GM12878 (cell line): ENCODE results near the gene TCF7L2. TPM values are rescaled to one million over a fixed set of nuclear protein-coding genes. Genes with fewer than 3 reads are reported as not detected.

Experiments used
- ATAC-seq: fragments of 200-7000 bp; cut with Tn5 transposase; 3 replicates; pipeline ENCODE4 v1.9.1; 2020; ENCODE audit warnings: mild to moderate bottlenecking, moderate library complexity
- BruUV-seq: library from RNA; stranded (reverse); fragments of 400-500 nt; replicated peaks from 2 replicates; lab custom pipeline; 2021; lab: Mats Ljungman, UMichigan
- CTCF ChIA-PET: fragments of 300-600 bp; sonication (Branson Sonifier 250); formaldehyde crosslinking; extraction: SDS; loops from one replicate; lab custom pipeline; 2021; ENCODE audit warnings: inconsistent platforms; lab: Yijun Ruan, JAX
- POLR2A ChIA-PET: fragments of 350-600 bp; formaldehyde crosslinking; extraction: SDS; loops from one replicate; lab custom pipeline; 2021; ENCODE audit warnings: inconsistent platforms; lab: Charles Lee
- RAD21 ChIA-PET: fragments of 300-600 bp; sonication (Branson Sonifier 250); formaldehyde crosslinking; loops from one replicate; lab custom pipeline; 2023; ENCODE audit warnings: antibody characterized with exemption; ENCODE audit not compliant: unreplicated experiment; lab: Charles Lee
- SMC1A ChIA-PET: fragments of 300-600 bp; sonication (Branson Sonifier 250); formaldehyde crosslinking; loops from one replicate; lab custom pipeline; 2023; ENCODE audit not compliant: unreplicated experiment, uncharacterized antibody; lab: Charles Lee
- DNase-seq: peaks from one replicate; pipeline ENCODE4 v3.0.0-alpha.2; 2011; ENCODE audit warnings: low read depth, low spot score
- FAIRE-seq: peaks from 3 replicates; lab custom pipeline; 2011; peaks lifted over from hg19 to GRCh38; lab: Jason Lieb, UNC
- H2AFZ ChIP-seq: 2 replicates; pipeline ENCODE4 v1.6.0; 2011; ENCODE audit warnings: low read depth, low read length, control low read depth; ENCODE audit not compliant: control insufficient read depth
- H3K27ac ChIP-seq: 2 replicates; pipeline ENCODE4 v1.5.1; 2011; ENCODE audit warnings: control low read depth; ENCODE audit not compliant: control insufficient read depth, insufficient read depth
- H3K27me3 ChIP-seq, 2 experiments: replicated peaks in 1 of 2; 2 replicates each; pipeline versions ENCODE4 v1.6.0 to v1.6.1; 2011; ENCODE audit warnings: low read length in 1 of 2; ENCODE audit not compliant: control insufficient read depth in 2 of 2, insufficient read depth in 2 of 2
- H3K36me3 ChIP-seq, 2 experiments: 2 replicates each; pipeline ENCODE4 v1.5.1; 2011; ENCODE audit warnings: low read length in 1 of 2; ENCODE audit not compliant: control insufficient read depth in 2 of 2, insufficient read depth in 2 of 2
- H3K4me1 ChIP-seq: 2 replicates; pipeline ENCODE4 v1.6.1; 2011; ENCODE audit warnings: mild to moderate bottlenecking, low read length, moderate library complexity, mixed read lengths; ENCODE audit not compliant: control insufficient read depth, insufficient read depth
- H3K4me2 ChIP-seq: 2 replicates; pipeline ENCODE4 v1.6.0; 2011; ENCODE audit warnings: control low read depth; ENCODE audit not compliant: control insufficient read depth, insufficient read depth
- H3K4me3 ChIP-seq: fragments of 200-600 bp; sonication (generic); 2 replicates; pipeline ENCODE4 v1.5.1; 2016
- H3K79me2 ChIP-seq: 2 replicates; pipeline ENCODE4 v1.6.0; 2011; ENCODE audit warnings: low read length; ENCODE audit not compliant: control insufficient read depth, insufficient read depth
- H3K9ac ChIP-seq: 2 replicates; pipeline ENCODE4 v1.8.0; 2011; ENCODE audit warnings: low read length, control low read depth, mixed read lengths; ENCODE audit not compliant: control insufficient read depth, insufficient read depth
- H3K9me3 ChIP-seq: replicated peaks from 3 replicates; pipeline ENCODE4 v1.5.1; 2011; ENCODE audit warnings: mild to moderate bottlenecking, low read length; ENCODE audit not compliant: control insufficient read depth, insufficient read depth
- H4K20me1 ChIP-seq: 2 replicates; pipeline ENCODE4 v1.6.0; 2011; ENCODE audit not compliant: control insufficient read depth, insufficient read depth
- CBFB ChIP-seq: IDR thresholded peaks from 2 replicates; pipeline ENCODE4 v1.6.1; 2016; ENCODE audit warnings: antibody characterized with exemption, low read depth
- DPF2 ChIP-seq: fragments of 450-650 bp; IDR thresholded peaks from 2 replicates; pipeline ENCODE4 v1.6.1; 2017; ENCODE audit warnings: mild to moderate bottlenecking
- EGR1 ChIP-seq, 2 experiments: IDR thresholded peaks; 1 replicate in 1 of 2; 2 replicates in 1 of 2; pipeline ENCODE4 v1.6.1; 2011 to 2012; ENCODE audit warnings: low read depth in 2 of 2, low read length in 2 of 2, borderline replicate concordance in 1 of 2, mild to moderate bottlenecking in 1 of 2, moderate library complexity in 1 of 2
- HSF1 ChIP-seq: fragments of 150-350 bp; IDR thresholded peaks from 2 replicates; pipeline ENCODE4 v1.6.1; 2014; ENCODE audit warnings: mild to moderate bottlenecking, low read depth, low read length
- MTA2 ChIP-seq: fragments of 450-650 bp; IDR thresholded peaks from 2 replicates; pipeline ENCODE4 v1.6.1; 2016; ENCODE audit warnings: low read depth, mild to moderate bottlenecking, moderate library complexity
- NRF1 ChIP-seq: conservative IDR thresholded peaks from 2 replicates; pipeline ENCODE4 v1.6.1; 2011; ENCODE audit warnings: mild to moderate bottlenecking, low read depth, low read length, improper control_type of control experiment
- SIN3A ChIP-seq: IDR thresholded peaks from 2 replicates; pipeline ENCODE4 v1.6.1; 2012; ENCODE audit warnings: low read depth, low read length, improper control_type of control experiment
- YY1 ChIP-seq: IDR thresholded peaks from 2 replicates; pipeline ENCODE4 v1.6.1; 2011; ENCODE audit warnings: low read depth, mild to moderate bottlenecking, low read length
- WGBS: methylation state at CpG from one replicate; pipeline ENCODE4 v1.1.6; 2016; ENCODE audit warnings: low lambda C conversion rate; ENCODE audit not compliant: insufficient replicate concordance, insufficient coverage; ENCODE audit errors: missing lambda C conversion rate; 5-methylcytosine and 5-hydroxymethylcytosine counted together
- in situ Hi-C: fragments of 300-500 bp; cut with MboI; formaldehyde crosslinking; loops from 9 replicates; pipeline ENCODE4 v1.14.3; 2018; ENCODE audit warnings: mixed read lengths
- intact Hi-C: fragments of 100-400 bp; cut with micrococcal nuclease; formaldehyde crosslinking; loops from one replicate; pipeline ENCODE4 v1.14.2; 2022; ENCODE audit not compliant: unreplicated experiment
- polyA plus RNA-seq, 11 experiments: library from polyadenylated mRNA; depleted of rRNA in 4 of 11; unstranded in 6 of 11; stranded (reverse) in 5 of 11; fragments of >200 nt; fragmentation: Nextera tagmentation in 4 of 11; fragmentation: Illumina TruSeq in 1 of 11; extraction: Ambion mirVana in 4 of 11; extraction: Trizol in 1 of 11; gene quantifications; 1 replicate in 1 of 11; 2 replicates in 10 of 11; pipeline versions ENCODE4 v1.2.1 to v1.2.3, GENCODE V29; 2011 to 2016; ENCODE audit warnings: inconsistent platforms in 2 of 11, missing spikeins in 2 of 11, low read depth in 1 of 11
- total RNA-seq, 4 experiments: library from RNA; depleted of rRNA in 3 of 4; stranded (reverse); fragments of >200 nt in 3 of 4; fragmentation: Illumina TruSeq in 1 of 4; extraction: Trizol in 1 of 4; gene quantifications; 2 replicates each; pipeline versions ENCODE4 v1.2.1 to v1.2.3, GENCODE V29; 2013 to 2021
- TF ChIP-seq, protein P1 (sequence below), 3 experiments: IDR thresholded peaks in 2 of 3; conservative IDR thresholded peaks in 1 of 3; 2 replicates each; pipeline ENCODE4 v1.5.1; 2011; ENCODE audit warnings: low read depth in 3 of 3, low read length in 3 of 3, mild to moderate bottlenecking in 3 of 3, control low read depth in 2 of 3, moderate library complexity in 2 of 3, inconsistent platforms in 1 of 3, mixed read lengths in 1 of 3; ENCODE audit not compliant: control insufficient read depth in 2 of 3, insufficient read depth in 1 of 3; ENCODE audit errors: extremely low read depth in 1 of 3
- TF ChIP-seq, protein P2 (sequence below): fragments of 450-650 bp; IDR thresholded peaks from 2 replicates; pipeline ENCODE4 v1.6.1; 2017; ENCODE audit warnings: antibody characterized with exemption, mild to moderate bottlenecking, moderate library complexity

Gene TCF7L2
- total and polyA plus RNA-seq, 10 of the 15 experiments (the other 5 are each of a cell fraction or from before 2014, with no cell fraction given): 0.02 to 1.1 (median 0.35) TPM; not detected in 4

DNA sequence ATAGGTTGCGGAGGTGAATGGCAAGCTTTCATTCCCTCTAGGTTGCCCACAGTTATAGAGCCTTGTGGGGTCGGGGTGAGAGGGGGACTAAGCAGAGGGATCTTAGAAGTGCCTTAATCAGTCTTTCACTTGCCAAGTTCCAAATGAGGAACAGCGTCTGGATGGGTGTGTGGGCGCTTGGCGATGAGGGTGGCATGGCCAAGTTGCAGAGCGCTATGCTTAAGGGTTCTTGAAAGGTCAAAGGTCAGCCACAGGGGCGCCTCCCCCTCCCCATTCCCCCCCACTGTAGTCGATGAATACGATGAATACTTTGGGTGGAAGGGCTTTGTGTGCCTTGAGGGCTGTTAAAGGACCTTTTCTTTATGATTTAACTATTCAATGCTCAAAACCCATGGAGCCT lies 185.0 kb downstream of the TCF7L2 start (continued):
- TF ChIP-seq, protein P1, sequence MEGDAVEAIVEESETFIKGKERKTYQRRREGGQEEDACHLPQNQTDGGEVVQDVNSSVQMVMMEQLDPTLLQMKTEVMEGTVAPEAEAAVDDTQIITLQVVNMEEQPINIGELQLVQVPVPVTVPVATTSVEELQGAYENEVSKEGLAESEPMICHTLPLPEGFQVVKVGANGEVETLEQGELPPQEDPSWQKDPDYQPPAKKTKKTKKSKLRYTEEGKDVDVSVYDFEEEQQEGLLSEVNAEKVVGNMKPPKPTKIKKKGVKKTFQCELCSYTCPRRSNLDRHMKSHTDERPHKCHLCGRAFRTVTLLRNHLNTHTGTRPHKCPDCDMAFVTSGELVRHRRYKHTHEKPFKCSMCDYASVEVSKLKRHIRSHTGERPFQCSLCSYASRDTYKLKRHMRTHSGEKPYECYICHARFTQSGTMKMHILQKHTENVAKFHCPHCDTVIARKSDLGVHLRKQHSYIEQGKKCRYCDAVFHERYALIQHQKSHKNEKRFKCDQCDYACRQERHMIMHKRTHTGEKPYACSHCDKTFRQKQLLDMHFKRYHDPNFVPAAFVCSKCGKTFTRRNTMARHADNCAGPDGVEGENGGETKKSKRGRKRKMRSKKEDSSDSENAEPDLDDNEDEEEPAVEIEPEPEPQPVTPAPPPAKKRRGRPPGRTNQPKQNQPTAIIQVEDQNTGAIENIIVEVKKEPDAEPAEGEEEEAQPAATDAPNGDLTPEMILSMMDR (IDR thresholded peaks at IDR 0.05 in 2 of 3, conservative IDR thresholded peaks at IDR 0.05 in 1 of 3; ENCODE audit: control insufficient read depth in 2 of 3, extremely low read depth in 1 of 3, insufficient read depth in 1 of 3, low read depth in 3 of 3, low read length in 3 of 3): no peak
- no peak for TF ChIP-seq HSF1
- TF ChIP-seq NRF1: no peak
- TF ChIP-seq MTA2: no peak
- no peak for TF ChIP-seq DPF2
- TF ChIP-seq YY1: no peak
- no peak for TF ChIP-seq EGR1 (IDR thresholded peaks at IDR 0.05; ENCODE audit: borderline replicate concordance in 1 of 2, low read depth in 2 of 2, low read length in 2 of 2)
- no peak for TF ChIP-seq CBFB
- no peak for TF ChIP-seq SIN3A

DNA sequence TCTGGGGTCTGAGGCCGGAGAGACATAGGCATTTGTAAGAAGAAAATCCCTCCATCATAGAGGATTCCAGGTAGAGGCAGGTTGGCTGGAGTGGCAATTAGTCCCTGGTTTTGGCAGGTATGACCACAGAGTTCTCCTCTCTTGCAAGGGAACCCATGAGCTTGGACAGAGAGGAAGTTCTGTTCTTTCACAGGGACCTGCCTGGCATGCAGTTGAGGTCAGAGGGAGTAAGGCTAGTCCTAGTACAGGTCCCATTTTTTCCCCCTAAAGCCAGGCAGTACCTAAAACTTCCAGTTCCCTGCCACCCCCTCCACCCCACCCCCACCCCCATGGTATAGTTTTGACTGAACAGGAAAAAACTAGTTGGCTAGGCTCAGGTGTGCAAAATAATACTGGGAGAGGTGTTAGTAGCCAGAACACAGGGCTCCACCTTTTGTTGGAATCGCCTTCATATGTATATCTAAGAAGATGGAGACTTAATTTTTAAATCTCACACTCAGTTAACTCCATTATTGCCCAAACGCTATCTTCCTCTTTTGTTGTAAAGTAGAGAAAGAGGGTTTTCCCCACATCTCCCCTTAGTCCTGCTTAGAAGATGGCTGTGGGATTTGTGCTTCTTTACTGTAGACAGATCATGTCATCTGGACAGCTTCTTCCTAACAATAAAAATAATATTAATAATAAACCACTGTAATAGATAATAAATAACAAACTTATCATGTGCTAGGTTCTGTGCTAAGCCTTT lies 188.1 kb downstream of the TCF7L2 start:
- Histone ChIP-seq H3K9ac (no peak overlapping the region), H3K36me3 (no peaks in the 10 kb centered on the region), H3K4me1 (no peaks in the 10 kb centered on the region), H3K4me2 (no peak overlapping the region), H3K79me2 (no peaks in the 10 kb centered on the region), H2AFZ (no peak overlapping the region), H3K4me3 (no peak overlapping the region), H3K27me3 (0 out of 4 replicates have a peak, but pooled peaks cover 0 to 3% of the 10 kb centered on the region in 2 experiments), H3K27ac (no peak overlapping the region), H4K20me1 (no peaks in the 10 kb centered on the region), H3K9me3 (no peaks in the 10 kb centered on the region)
- ChIA-PET POLR2A (no interaction called here), SMC1A (no interaction called here), CTCF (no interaction called here), RAD21 (no interaction called here)
- FAIRE-seq (no peak), DNase-seq (no peak), ATAC-seq (no peak)
- in situ Hi-C loops (no loop called here), intact Hi-C loops (no loop called here)
- WGBS: 26% methylated on average over 3 of the region's 3 CpGs
- no TSS peak for BruUV-seq
- TF ChIP-seq, protein P2, sequence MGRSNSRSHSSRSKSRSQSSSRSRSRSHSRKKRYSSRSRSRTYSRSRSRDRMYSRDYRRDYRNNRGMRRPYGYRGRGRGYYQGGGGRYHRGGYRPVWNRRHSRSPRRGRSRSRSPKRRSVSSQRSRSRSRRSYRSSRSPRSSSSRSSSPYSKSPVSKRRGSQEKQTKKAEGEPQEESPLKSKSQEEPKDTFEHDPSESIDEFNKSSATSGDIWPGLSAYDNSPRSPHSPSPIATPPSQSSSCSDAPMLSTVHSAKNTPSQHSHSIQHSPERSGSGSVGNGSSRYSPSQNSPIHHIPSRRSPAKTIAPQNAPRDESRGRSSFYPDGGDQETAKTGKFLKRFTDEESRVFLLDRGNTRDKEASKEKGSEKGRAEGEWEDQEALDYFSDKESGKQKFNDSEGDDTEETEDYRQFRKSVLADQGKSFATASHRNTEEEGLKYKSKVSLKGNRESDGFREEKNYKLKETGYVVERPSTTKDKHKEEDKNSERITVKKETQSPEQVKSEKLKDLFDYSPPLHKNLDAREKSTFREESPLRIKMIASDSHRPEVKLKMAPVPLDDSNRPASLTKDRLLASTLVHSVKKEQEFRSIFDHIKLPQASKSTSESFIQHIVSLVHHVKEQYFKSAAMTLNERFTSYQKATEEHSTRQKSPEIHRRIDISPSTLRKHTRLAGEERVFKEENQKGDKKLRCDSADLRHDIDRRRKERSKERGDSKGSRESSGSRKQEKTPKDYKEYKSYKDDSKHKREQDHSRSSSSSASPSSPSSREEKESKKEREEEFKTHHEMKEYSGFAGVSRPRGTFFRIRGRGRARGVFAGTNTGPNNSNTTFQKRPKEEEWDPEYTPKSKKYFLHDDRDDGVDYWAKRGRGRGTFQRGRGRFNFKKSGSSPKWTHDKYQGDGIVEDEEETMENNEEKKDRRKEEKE: no peak
